Measurements from ENCODE around the gene LONP1.
"Not testable (repeated sequence)": the region's sequence is repeated elsewhere in the genome, so short reads cannot be mapped to it uniquely, and the experiment has no call there.

Gene LONP1

DNA sequence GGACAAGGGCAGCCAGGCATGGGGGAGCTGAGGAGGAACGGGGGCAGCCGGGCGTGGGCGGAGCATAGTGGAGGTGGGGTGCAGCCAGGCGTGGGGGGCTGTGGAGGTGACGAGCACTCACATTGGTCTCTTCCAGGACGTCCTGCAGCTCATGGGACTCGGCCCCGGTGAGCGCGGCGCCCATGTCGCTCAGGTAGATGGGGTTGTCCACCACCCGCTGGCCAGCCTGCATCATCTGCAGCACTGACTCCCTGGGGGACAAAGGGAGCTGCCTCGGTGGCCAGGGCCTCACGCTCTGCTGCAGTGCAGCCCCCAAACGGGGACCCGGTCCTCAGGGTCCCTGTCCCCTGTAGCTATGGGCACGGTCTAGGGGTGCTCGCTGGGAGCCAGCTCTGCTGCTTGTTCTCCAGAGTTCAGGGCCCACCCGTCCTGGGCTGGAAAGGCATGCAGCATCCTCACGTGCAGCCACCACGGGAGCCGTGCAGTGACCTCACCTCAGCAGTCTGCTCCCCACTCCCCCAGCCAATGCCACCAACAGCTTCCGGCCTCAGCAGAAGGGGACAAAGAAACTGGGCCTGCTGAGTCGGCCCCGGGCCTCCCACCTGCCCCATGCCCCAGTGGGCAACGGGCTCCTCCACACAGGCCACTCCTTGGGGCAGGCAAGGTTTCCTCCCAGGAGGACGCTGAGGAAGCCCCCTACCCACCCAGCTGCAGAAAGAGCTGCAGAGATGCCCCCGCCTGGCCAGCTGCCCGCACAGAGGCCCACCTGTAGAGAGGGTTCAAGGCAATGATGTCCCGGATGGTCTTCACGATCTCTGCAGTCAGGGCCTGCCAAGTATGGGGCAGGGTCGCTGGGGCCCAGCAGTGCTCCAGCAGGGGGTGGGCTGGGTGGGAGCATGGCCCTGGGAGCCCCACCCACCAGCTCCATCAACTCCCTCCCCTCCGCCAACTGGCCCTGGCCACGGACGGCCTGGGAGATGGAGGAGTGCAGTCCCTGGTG lies 12.1 kb downstream of the LONP1 start:
- FAIRE-seq: no peak

DNA sequence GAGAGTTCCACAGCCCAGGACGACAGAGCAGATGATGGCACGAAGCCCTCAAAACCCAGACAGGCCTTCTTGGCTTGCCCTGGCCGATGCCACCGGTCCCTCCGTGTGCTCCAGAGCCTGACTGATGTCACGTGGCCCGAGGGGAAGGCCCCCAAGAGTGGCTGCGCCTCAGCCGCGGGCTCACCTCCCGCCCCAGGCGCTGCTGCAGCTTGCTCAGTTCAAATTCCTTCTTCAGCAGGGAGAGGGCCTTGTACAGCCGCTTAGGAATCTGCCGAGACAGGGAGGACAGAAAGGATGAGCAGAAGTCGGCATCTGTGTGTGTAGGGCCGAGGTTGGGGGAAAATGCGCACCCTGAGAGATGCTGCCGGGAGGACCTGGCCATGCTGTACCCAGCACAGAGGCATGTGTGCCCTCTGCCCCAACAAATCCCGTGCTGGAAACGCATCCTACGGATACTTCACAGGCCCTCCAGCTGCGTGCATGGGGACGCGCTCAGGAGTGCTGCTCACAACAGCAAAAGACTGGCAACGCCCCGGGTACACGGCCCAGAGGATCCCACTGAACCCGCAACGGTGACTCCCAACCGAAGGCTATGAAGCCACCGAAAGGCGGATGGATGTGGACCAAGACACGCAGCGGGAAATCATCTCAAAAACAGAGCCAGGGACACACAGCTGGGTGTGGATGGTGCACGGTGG lies 12.9 kb downstream of the LONP1 start:
- no peak for FAIRE-seq

DNA sequence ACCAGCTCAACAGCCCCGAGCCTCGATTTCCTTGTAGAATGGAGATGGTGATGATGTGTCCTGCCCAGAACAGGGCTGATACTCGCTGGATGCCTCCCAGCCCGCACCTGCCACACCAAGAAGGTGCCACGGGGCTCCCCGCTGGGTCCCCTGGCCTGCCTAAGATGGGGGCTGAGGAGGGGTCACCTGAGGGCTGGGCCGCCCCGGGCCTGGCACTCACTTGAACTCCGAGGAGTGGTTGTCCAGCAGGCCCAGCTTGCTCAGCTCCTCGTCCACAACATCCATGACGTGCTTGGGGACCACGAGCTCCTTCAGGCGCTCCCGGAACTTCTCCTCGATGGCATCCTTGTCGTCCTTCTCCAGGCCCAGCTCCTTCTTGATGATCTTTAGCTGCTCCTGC lies 14.4 kb downstream of the LONP1 start:
- FAIRE-seq: no peak

DNA sequence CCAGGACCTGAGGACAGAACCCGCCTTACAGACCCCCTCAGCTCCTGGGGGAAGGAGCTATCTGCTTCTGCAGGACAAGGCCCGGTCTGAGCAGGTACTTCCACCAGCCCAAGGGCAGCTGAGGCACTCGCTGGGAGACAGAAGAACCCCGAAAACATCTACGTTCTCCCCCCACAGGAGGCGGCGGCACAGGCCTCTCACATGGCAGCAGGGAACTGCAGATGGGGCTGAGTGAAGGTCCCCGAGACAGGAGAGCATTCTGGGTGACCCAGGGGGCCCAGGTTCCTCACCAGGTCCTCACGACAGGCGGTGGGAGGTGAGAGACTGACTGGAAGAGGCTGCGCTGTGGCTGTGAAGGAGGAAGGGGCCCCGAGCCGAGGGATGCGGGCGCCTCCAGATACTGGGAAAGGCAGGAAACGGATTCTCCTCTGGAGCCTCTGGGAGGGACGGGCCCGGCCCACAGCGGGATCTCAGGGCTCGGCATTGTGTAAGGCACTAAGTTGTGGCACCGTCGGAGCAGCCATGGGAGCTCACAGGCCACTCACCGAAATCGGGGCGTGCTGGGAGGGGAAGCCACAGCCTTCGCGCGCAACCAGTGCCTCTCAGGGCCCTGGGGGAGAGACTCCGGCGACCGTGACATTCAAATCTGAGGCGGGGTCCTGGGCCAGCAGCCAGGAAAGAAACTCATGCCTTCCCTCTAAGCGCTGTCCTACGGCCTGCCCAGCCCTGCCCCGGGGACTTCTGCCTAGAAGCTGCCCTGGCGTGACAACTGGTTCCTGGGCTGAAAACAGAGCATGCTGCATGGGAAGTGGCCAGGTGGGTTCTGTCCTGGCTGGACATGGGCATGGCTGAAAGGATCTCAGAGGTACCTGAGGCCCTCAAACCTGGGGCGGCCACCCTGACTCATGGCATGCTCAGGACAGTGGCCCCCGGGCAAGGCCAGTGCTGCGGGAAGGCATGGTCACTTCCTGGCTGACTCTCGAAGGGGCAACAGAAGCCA lies 15.8 kb downstream of the LONP1 start:
- no peak for FAIRE-seq

DNA sequence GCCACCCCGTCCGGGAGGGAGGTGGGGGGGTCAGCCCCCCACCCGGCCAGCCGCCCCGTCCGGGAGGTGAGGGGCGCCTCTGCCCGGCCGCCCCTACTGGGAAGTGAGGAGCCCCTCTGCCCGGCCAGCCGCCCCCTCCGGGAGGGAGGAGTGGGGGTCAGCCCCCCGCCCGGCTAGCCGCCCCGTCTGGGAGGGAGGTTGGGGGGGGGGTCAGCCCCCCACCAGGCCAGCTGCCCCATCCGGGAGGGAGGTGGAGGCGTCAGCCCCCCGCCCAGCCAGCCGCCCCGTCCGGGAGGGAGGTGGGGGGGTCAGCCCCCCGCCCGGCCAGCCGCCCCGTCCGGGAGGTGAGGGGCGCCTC lies 17.9 kb downstream of the LONP1 start:
- FAIRE-seq: not testable (repeated sequence)

DNA sequence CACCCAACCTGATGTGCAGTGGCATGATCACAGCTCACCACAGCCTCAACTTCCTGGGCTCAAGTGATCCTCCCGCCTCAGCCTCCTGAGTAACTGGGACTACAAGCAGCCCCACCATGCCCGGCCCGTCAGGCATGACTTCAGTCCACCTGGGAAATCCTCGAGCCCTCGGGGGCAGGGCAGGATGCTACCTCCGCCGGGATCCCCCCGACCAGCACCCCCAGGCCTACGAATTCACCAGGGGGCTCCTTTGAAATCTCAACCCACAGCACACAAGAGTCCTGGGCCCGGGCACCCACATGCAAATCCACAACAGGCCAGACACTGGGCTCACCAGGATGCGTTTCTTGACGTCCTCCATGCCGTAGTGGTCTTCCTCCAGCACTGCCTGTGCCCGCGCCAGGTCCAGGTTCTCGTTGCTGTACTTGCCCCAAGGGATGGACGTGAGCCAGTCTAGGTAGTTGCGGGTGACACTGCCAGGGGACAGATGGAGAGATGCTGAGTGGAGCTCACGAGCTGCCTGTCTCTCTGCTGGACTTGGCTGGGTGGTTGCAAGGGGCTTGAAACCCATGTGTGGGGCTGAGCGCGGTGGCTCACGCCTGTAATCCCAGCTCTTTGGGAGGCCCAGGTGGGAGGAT lies 19.4 kb downstream of the LONP1 start:
- FAIRE-seq: no peak

DNA sequence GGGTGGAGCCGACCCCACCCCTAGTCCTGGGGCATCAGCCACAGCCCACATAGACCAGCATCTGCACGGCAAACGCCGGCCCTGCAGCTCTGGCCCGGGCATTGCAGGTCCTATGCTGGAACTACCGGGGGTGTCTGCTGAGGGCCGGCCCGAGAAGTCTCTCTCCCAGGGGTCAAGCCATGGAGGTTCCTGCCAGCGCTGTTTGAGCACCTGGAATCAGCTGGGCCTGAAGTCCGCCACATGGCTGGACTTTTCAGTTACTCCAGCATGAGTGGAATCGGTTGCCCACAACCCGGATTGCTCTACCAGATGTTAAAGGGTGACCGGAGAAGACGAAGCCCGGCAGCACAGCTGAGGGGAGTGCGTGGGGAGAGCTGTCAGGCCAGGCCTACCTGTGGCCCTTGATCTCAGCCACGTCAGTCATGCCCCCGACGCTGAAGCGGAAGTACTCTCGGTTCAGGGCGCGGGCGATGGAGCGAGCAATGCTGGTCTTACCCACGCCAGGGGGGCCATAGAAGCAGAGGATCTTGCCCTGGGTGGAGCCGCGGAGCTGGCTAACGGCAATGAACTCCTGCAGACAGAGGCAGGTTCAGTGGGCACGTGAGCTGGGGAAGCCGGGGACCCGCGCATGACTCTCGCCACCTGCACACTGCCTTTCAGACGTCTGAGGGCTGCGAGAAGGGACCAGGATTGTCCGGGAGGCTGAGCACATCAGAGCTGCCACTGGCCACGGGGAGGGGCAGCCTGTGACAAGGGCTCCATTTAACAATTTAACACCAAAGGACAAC lies 21.1 kb downstream of the LONP1 start:
- no peak for FAIRE-seq

DNA sequence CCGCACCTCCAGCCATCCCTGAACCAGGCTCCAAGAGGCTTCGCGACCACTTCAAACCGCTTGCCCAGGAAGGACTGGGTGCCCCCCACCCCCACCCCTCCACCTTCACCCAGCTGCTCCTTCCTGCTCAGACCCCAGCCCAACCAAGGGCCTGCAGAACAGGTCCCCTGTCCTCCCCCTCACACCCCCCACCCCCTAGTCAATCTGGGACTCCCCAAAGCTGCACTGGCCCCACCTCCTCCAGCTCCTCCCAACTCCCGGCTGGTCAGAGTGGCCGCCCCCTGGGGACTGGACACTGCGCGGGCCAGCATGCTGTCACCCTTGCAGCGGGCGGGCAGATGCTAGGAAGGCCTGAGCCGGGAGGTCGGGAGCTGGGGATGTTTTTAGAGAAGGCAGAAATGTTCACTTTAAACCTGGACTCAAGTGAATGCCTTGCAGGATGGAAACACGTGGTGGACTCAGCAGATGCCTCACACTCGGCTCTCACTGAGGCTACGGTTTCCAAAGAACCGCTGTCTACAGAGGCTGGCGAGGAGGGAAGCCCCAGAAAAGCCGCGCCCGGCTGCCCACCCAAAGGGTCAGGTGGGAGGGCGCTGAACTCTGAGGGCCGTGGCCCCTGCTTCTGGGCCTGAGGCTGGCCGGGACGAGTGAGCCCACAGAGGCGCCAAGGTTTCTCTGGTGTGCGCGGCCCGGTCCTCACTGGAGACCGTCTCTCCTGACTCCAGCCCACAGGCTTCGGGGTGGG lies 21.9 kb downstream of the LONP1 start:
- FAIRE-seq: no peak

DNA sequence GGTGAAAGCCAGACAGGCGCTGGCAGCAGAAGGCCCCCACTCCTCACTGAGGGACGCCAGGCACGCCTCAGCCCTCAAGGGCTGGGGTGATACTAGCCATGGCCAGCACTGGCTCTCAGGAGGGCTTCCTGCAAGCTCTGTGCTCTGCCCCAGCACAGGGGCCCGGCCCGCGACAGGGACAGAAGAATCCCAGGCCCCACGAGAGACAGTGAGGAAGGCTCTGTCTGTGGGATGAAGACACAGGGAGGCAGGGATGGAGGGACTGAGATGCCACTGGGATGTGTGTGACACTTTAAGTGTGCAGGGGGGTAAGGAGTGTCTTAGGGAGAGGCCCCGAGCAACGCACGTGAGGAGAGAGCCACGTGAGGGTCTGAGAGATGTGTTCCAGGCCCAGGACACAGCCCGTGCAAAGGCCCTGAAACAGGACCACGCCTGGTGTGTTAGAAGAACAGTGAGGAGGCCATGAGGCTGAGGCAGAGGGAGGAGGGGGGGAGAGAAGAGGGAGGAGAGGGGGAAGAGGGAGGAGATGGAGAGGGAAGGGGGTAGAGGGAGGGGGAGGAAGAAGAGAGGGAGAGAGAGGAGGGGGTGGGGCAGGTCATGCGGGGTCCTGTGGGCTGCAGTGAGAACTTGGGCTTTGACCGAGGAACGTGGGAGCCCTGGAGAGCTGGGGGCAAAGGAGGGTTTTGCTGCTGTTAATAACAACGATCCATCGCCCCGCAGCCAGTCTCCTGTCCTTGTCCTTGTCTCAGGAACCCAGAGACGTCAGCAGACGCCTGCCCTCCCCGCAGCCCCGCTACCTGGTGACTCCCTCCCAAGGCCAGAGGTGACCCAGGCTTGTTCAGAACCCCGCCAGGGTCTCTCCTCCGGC lies 22.7 kb downstream of the LONP1 start:
- no peak for FAIRE-seq

DNA sequence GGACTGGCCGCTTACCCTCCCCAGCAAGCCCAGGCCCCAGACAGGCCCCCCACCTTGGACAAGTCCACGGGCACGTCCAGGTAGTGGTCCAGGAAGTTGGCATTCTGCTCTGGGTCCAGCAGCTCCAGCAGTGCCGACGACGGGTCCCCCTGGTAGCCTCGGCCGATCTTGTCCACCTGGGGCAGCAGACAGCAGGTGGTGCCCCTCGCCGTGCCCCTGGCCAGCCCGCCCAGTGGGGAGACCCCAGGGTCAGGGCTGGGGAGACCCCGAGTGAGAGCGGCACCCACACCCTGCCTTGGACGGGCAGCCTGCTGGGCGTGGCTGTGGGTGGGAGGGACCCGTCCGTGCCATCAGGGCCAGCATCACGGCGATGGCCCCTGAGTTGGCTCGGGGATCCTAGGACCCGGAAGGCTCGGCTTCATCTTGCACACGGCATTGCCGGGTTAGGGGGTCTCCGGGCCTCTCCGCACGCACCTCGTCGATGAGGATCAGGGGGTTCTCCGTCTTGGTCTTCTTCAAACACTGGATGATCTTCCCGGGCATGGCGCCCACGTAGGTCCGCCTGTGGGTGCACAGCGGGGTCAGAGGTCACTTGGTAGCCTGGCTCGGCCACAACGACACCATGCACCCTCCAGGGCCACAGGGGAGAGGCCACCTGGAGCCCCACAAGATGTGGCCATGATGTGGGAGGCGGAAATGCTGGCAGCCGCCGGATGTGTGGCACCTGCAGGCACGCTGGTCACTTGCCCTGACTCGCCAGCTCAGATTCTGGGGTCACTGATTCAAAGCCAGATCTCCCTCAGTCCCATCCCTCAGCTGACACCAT lies 23.5 kb downstream of the LONP1 start:
- FAIRE-seq: no peak

DNA sequence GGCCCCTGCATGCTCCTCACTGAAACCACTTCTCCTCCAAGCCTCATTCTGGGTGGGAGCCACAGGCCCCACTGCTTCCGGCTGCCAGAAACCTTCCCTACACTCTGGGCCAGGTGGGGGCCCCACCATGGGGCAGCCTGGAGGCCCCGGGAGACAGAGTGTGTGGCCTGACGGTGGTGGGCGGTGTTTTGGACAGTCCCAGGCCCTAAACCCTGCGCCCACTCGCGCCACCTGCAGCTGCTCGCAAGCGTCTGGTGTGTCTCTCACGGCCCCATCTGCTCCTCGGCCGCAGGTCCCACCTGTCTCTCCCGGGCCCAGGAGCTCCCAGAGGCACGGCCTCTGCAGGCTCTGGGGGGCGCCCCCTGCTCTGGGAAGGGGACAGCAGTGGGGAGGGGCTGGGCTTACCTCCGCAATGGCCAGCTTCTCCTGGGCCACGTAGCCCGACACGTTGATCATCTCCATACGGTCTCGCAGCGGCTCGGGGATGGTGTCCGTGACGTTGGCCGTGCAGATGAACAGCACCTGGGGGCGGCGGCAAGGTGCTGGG lies 24.2 kb downstream of the LONP1 start:
- no peak for FAIRE-seq

DNA sequence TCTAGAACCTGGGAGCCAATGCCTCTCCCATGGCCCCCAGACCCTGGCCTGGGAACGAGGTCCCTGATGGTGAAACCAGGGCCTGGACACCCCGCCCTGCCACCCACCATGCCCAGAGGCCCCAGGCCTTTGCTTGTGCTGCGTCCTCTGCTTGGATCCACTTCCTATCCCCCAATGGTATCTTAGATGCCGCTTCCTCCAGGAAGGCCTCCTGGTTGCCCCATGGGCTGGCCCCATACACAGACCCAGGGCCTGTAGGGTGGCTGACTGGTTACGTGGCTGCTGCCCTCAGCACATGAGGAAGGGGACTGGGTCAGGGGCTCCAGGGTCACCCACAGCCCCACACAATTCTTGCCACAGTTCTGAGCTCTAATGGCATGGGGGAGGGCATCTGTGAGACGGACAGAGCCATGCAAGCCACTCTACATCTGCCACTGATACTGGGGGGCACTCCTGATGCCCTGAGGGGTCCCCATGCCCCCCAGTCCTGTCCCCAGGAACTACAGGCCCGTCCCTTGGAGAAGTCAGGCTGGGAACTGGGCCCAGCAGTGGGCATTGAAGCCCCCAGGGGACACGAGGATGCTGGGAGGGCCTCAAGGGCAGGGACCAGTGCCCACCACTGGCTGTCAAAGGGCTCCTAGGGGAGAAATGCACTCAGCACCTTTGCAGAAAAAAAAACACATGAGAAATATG lies 24.8 kb downstream of the LONP1 start:
- FAIRE-seq: no peak

DNA sequence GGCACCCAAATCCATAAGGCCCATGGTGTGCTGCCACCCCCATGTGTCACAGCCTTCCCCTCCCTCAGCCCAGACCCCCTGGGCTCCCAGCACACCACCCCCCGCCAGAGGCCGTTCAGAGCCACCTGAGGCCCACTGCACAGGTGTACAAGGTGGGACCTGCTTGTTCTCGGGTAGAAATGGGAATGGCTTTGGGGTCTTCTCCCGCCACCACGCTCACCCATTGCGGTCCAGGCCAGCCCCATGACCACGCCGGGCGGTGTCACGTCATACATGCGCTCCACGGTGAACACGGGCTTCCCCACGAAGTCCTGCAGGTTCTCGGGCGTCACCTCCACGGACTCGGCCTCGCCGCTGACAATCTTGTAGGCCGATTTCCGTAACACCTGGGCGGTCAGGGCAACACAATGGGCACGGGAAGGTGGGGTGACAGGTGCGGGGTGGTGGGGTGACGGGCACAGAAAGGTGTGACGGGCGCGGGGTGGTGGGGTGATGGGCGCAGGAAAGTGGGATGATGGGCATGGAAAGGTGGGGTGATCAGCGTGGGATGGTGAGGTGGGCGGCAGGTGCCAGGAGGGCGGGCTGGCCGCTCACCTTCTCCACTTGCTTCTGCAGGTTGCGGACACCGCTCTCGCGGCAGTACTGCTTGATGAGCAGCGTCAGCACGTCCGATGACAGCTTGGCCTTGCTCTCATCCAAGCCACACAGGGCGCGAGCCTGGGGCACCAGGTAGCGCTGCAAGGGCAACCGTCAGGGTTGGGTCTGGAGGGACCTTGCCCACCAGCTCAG lies 25.6 kb downstream of the LONP1 start:
- FAIRE-seq: no peak

DNA sequence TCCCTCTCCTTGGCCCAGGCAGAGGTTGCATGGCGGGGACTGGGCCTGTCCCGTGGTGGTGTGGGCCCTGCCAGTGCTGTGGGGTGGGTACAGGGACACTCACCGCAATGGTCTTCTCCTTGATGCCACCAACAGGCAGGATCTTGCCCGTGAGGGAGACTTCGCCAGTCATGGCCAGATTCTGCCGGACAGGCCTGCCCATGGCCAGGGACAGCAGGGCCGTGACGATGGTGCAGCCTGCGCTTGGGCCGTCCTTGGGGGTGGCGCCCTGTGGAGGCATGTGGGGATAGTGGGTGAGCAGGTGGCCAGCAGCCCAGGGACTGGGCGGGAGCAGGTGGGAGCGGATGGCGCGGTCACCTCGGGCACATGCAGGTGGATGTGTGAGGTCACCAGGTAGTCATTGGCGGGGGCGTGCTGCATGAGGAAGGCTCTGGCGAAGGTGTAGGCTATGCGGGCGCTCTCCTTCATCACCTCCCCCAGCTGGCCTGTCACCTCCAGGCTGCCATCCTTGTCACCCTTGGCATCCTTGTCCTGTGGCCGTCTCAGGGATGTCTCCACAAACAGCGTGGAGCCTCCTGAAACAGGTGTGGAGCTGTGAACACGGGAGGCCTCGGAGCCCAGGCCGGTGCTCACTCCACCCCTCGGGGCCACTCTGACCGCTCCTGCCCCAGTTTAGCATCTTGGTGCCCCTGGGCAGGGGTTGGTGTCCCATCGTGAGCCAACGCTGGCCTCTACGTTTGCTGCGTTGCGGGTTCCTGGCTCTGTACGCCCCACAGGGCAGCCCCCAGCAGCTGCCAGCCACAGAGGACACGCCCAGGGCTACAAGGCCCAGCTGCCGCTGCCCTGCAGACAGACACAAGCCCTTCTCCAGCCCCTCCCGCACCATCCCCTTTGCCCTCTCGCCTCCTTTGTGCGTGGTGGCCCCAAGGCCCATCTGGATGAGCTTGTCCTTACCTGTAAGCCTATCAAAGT lies 26.5 kb downstream of the LONP1 start:
- no peak for FAIRE-seq

DNA sequence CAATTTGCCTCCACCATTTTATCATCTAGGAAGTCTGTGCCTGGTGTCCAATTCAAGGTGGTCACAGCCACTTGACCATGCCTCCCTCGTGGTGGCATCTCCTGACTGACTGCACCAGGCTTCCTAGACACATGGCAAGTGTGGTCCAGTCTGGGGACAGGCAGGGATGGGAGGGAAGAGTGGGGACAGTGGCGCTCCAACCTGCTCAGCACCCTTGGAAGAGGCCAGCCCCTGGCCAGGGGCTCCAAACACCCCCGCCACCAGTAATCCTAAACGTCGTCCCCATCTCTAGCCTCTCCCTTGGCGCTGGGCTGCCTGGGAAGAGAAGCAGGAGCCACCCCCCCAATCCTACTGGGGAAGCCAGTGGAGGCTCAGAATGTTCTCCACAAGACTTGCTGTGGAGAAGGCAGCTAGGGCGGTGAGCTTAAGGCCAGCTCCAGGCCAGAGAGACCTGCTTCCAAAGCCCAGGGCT lies 27.2 kb downstream of the LONP1 start:
- no peak for FAIRE-seq
